Uterus (tissue), 4 donors: ENCODE data around the gene CSGALNACT2. TPM values are rescaled to one million over a fixed set of nuclear protein-coding genes. Genes with fewer than 3 reads are reported as not detected.
"Not testable (repeated sequence)": the region's sequence is repeated elsewhere in the genome, so short reads cannot be mapped to it uniquely, and the experiment has no call there.

ENCODE experiments used
- DNase-seq, 2 donors: peaks; one replicate each; pipeline ENCODE4 v3.0.0-alpha.2; 2019 to 2020
- H3K27ac ChIP-seq, 2 donors: fragments of 200-600 bp; sonication (generic); 1 replicate in 1 of 2; 2 replicates in 1 of 2; pipeline ENCODE4 v1.5.1; 2016 to 2018
- H3K27me3 ChIP-seq, 2 donors: fragments of 200-600 bp; sonication (generic); one replicate each; pipeline ENCODE4 v1.5.1; 2018 to 2019; ENCODE audit warnings: control low read depth in 1 of 2
- H3K36me3 ChIP-seq, 2 donors: fragments of 200-600 bp; sonication (generic); one replicate each; pipeline ENCODE4 v1.5.1; 2019; ENCODE audit warnings: control low read depth in 1 of 2
- H3K4me1 ChIP-seq, 2 donors: fragments of 200-600 bp; sonication (generic); one replicate each; pipeline ENCODE4 v1.5.1; 2018 to 2019; ENCODE audit warnings: control low read depth in 1 of 2
- H3K4me3 ChIP-seq, 2 donors: fragments of 200-600 bp; sonication (generic); 1 replicate in 1 of 2; 2 replicates in 1 of 2; pipeline ENCODE4 v1.5.1; 2018 to 2019; ENCODE audit warnings: mild to moderate bottlenecking in 1 of 2
- H3K9me3 ChIP-seq, 2 donors: fragments of 200-600 bp; sonication (generic); one replicate each; pipeline ENCODE4 v1.5.1; 2019; ENCODE audit warnings: control low read depth in 1 of 2
- POLR2A ChIP-seq, 2 donors: fragments of 450-650 bp; IDR thresholded peaks; one replicate each; pipeline ENCODE4 v1.6.1; 2016; ENCODE audit warnings: antibody characterized with exemption in 2 of 2, mild to moderate bottlenecking in 1 of 2, moderate library complexity in 1 of 2
- intact Hi-C: fragments of 100-400 bp; cut with DNase I; formaldehyde crosslinking; loops from one replicate; pipeline ENCODE4 v1.15.1; 2023; ENCODE audit warnings: low total_unique reads
- total RNA-seq, 4 donors: library from RNA; depleted of rRNA in 3 of 4; stranded (reverse); fragments of >200 nt in 3 of 4; gene quantifications; one replicate each; pipeline versions ENCODE4 v1.1.0 to v1.2.4, GENCODE V29; 2014 to 2023
- TF ChIP-seq, protein P1 (sequence below), 4 experiments: fragments of 200-600 bp in 2 of 4; fragments of 450-650 bp in 2 of 4; sonication (generic) in 2 of 4; IDR thresholded peaks; one replicate each; pipeline ENCODE4 v1.5.1; 2016 to 2019; ENCODE audit warnings: antibody characterized with exemption in 4 of 4, mild to moderate bottlenecking in 2 of 4, moderate library complexity in 1 of 4
- donor health status: DM: yes; HTN: yes; CAD: no.

The CSGALNACT2 gene
- total RNA-seq, 4 donors from 2014 or later, result 18.4 to 43.7 (median 25.1) TPM

DNA sequence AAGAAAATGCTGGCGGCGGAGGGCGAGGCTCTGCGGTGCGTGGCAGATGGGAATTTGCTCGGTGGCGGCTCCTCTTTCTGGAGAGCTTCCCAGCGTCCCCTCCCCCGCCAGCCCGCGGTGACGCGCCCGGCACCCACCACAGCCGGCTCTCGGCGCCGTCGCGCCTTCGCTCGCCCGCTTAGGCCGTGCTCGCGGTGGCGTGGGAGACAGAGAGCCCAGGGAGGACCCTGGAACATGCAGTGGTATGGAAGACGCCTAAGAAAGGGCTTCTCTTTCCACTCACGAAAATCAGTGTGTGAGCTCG is 576 bp upstream of the CSGALNACT2 start:
- TF ChIP-seq, protein P1, sequence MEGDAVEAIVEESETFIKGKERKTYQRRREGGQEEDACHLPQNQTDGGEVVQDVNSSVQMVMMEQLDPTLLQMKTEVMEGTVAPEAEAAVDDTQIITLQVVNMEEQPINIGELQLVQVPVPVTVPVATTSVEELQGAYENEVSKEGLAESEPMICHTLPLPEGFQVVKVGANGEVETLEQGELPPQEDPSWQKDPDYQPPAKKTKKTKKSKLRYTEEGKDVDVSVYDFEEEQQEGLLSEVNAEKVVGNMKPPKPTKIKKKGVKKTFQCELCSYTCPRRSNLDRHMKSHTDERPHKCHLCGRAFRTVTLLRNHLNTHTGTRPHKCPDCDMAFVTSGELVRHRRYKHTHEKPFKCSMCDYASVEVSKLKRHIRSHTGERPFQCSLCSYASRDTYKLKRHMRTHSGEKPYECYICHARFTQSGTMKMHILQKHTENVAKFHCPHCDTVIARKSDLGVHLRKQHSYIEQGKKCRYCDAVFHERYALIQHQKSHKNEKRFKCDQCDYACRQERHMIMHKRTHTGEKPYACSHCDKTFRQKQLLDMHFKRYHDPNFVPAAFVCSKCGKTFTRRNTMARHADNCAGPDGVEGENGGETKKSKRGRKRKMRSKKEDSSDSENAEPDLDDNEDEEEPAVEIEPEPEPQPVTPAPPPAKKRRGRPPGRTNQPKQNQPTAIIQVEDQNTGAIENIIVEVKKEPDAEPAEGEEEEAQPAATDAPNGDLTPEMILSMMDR (IDR thresholded peaks at IDR 0.05), result no peak
- no peak for TF ChIP-seq POLR2A (IDR thresholded peaks at IDR 0.05)
- intact Hi-C loops, result no loop called here
- peak; percentile 56 to 70 for DNase-seq

GRCh38 chr10:43138757-43139241 is 554 bp downstream of the CSGALNACT2 start:
- Histone ChIP-seq H3K27ac (peak overlapping the region; percentile 94 to 96), H3K9me3 (no peaks in the 10 kb centered on the region), H3K4me3 (peak overlapping the region; percentile 56 to 86), H3K36me3 (no peaks in the 10 kb centered on the region), H3K4me1 (no peaks in the 10 kb centered on the region), H3K27me3 (no peaks in the 10 kb centered on the region)
- TF ChIP-seq POLR2A (IDR thresholded peaks at IDR 0.05), result no peak
- intact Hi-C loops, result no loop called here
- DNase-seq, result no peak

More for the DNA sequence above, 576 bp upstream of the CSGALNACT2 start:
- Histone ChIP-seq H3K27ac (peak overlapping the region; percentile 94 to 96), H3K36me3 (no peaks in the 10 kb centered on the region), H3K4me1 (no peaks in the 10 kb centered on the region), H3K4me3 (peak overlapping the region; percentile 56 to 86), H3K9me3 (no peaks in the 10 kb centered on the region), H3K27me3 (no peaks in the 10 kb centered on the region)

- H3K27ac ChIP-seq, result no peak overlapping the region
- no peaks in the 10 kb centered on the region for H3K9me3 ChIP-seq
- TF ChIP-seq POLR2A (IDR thresholded peaks at IDR 0.05), result no peak
- TF ChIP-seq, protein P1 (IDR thresholded peaks at IDR 0.05), result no peak
- DNase-seq, result no peak
- H3K4me3 ChIP-seq, result no peak overlapping the region
- H3K27me3 ChIP-seq, result no peaks in the 10 kb centered on the region
- no peaks in the 10 kb centered on the region for H3K4me1 ChIP-seq
- no peaks in the 10 kb centered on the region for H3K36me3 ChIP-seq
- intact Hi-C loops, result no loop called here
Measured at GRCh38 chr10:43141421-43141820, 3.2 kb downstream of the CSGALNACT2 start.

DNA sequence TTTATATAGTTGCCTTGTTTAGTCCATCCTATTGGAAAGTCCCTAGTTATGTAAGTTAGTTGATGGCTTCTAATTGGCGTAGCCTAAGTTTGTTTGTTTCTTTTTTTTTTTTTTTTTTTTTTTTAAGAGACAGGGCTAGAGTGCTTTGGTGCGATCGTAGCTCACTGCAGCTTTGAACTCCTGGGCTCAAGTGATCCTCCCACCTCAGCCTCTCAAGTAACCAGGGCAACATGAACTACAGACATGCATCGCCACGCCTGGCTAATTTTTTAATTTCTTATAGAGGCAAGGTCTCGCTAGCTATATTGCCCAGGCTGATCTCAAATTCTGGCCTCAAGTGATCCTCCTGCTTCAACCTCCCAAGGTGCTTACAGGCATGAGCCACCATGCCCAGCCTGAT is 7.1 kb downstream of the CSGALNACT2 start:
- no peak for DNase-seq
- TF ChIP-seq, protein P1 (IDR thresholded peaks at IDR 0.05), result no peak
- TF ChIP-seq POLR2A (IDR thresholded peaks at IDR 0.05), result no peak
- H3K9me3 ChIP-seq, result no peaks in the 10 kb centered on the region
- H3K4me1 ChIP-seq, result no peaks in the 10 kb centered on the region
- intact Hi-C loops, result no loop called here
- H3K36me3 ChIP-seq, result no peaks in the 10 kb centered on the region
- H3K4me3 ChIP-seq, result no peak overlapping the region
- H3K27me3 ChIP-seq, result no peaks in the 10 kb centered on the region
- H3K27ac ChIP-seq, result no peak overlapping the region

GRCh38 chr10:43145936-43146335 is 7.7 kb downstream of the CSGALNACT2 start:
- H3K4me1 ChIP-seq, intact Hi-C loops, H3K27me3 ChIP-seq, H3K36me3 ChIP-seq, H3K27ac ChIP-seq, H3K4me3 ChIP-seq, DNase-seq, H3K9me3 ChIP-seq: not testable (repeated sequence)

DNA sequence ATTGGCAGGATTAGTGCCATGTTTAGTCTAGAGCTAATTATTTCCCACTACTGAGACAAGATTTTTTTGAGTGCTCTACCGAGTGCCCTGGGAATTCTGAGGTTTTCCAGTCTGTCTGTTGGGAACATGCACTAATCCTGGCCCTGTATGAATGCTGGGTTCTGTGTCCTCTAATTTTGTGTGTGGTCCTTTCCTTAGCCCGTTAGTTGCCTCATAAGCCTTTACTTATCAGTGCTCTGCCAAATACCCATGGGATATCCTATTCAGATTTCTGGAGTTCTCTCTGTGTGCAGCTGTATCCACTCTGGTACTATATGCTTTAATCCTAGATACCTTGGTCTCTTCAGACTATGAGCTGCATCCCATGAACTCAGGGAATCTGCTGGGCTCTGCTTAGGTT is 13.1 kb downstream of the CSGALNACT2 start:
- no peaks in the 10 kb centered on the region for H3K27me3 ChIP-seq
- DNase-seq, result no peak
- no peaks in the 10 kb centered on the region for H3K36me3 ChIP-seq
- TF ChIP-seq, protein P1 (IDR thresholded peaks at IDR 0.05), result no peak
- no peak for TF ChIP-seq POLR2A (IDR thresholded peaks at IDR 0.05)
- intact Hi-C loops, result no loop called here
- H3K27ac ChIP-seq, result no peak overlapping the region
- H3K9me3 ChIP-seq, result no peaks in the 10 kb centered on the region
- peaks cover 0 to 5% of the 10 kb centered on the region in 2 donors for H3K4me1 ChIP-seq
- no peak overlapping the region for H3K4me3 ChIP-seq
